ENCODE data around the gene USP36.

USP36 gene

GRCh38 chr17:78765821-78766220 is 74.8 kb downstream of the USP36 start:
- Histone ChIP-seq H3K9me3 (no peaks in the 10 kb centered on the region), H3K36me3 (no peaks in the 10 kb centered on the region), H3K4me1 (peaks cover 0 to 7% (median 2%) of the 10 kb centered on the region in 4 donors), H3K27ac (no peak overlapping the region), H3K27me3 (no peaks in the 10 kb centered on the region), H3K4me3 (no peak overlapping the region)
- no peak for DNase-seq
- intact Hi-C loops (cut with DNase I; ENCODE audit: low total_unique reads), result no loop called here
- TF ChIP-seq CTCF (IDR thresholded peaks at IDR 0.05), result no peak

- H3K4me1 ChIP-seq, result peaks cover 0 to 7% (median 2%) of the 10 kb centered on the region in 4 donors
- H3K27ac ChIP-seq, result no peak overlapping the region
- H3K27me3 ChIP-seq, result no peaks in the 10 kb centered on the region
- intact Hi-C loops (cut with DNase I; ENCODE audit: low total_unique reads), result no loop called here
- no peak for DNase-seq
- TF ChIP-seq CTCF (IDR thresholded peaks at IDR 0.05), result no peak
- no peaks in the 10 kb centered on the region for H3K9me3 ChIP-seq
- H3K4me3 ChIP-seq, result no peak overlapping the region
- H3K36me3 ChIP-seq, result no peaks in the 10 kb centered on the region
Observed at GRCh38 chr17:78764871-78765270, 75.7 kb downstream of the USP36 start.

- Histone ChIP-seq H3K27me3 (no peaks in the 10 kb centered on the region), H3K4me3 (no peak overlapping the region), H3K27ac (no peak overlapping the region), H3K4me1 (peaks cover 0 to 4% (median 0%) of the 10 kb centered on the region in 4 donors), H3K9me3 (no peaks in the 10 kb centered on the region), H3K36me3 (no peaks in the 10 kb centered on the region)
- intact Hi-C loops (cut with DNase I; ENCODE audit: low total_unique reads), result no loop called here
- no peak for TF ChIP-seq CTCF (IDR thresholded peaks at IDR 0.05)
- no peak for DNase-seq
Observed at GRCh38 chr17:78763561-78763960, 77.1 kb downstream of the USP36 start.

- DNase-seq, result no peak
- Histone ChIP-seq H3K4me3 (no peak overlapping the region), H3K27me3 (no peaks in the 10 kb centered on the region), H3K4me1 (peaks cover 0 to 4% (median 0%) of the 10 kb centered on the region in 4 donors), H3K27ac (no peak overlapping the region), H3K36me3 (no peaks in the 10 kb centered on the region), H3K9me3 (no peaks in the 10 kb centered on the region)
- no peak for TF ChIP-seq CTCF (IDR thresholded peaks at IDR 0.05)
- intact Hi-C loops (cut with DNase I; ENCODE audit: low total_unique reads), result no loop called here
Observed at GRCh38 chr17:78761789-78762406, 78.7 kb downstream of the USP36 start.

- TF ChIP-seq CTCF (IDR thresholded peaks at IDR 0.05), result no peak
- Histone ChIP-seq H3K9me3 (no peaks in the 10 kb centered on the region), H3K4me1 (no peaks in the 10 kb centered on the region), H3K36me3 (no peaks in the 10 kb centered on the region), H3K4me3 (no peak overlapping the region), H3K27ac (no peak overlapping the region), H3K27me3 (no peaks in the 10 kb centered on the region)
- DNase-seq, result no peak
- intact Hi-C loops (cut with DNase I; ENCODE audit: low total_unique reads), result no loop called here
Observed at GRCh38 chr17:78759969-78760352, 80.7 kb downstream of the USP36 start.

Measured in tibial artery (tissue), 4 donors.